NCI-H2029 treated with DMSO at 0.1 percent for 48 hours (cell line): ENCODE measurements around the gene MVB12B.
"Not testable (repeated sequence)": the region's sequence is repeated elsewhere in the genome, so short reads cannot be mapped to it uniquely, and the experiment has no call there.

Source experiments
- DNase-seq: peaks from one replicate; lab custom pipeline; 2025; lab: John Stamatoyannopoulos, UW

The MVB12B gene

GRCh38 chr9:126540398-126540797 lies 213.8 kb downstream of the MVB12B start:
- not testable (repeated sequence) for DNase-seq

GRCh38 chr9:126543490-126543889 lies 216.9 kb downstream of the MVB12B start:
- no peak for DNase-seq

GRCh38 chr9:126545106-126545505 lies 218.5 kb downstream of the MVB12B start:
- DNase-seq = no peak

GRCh38 chr9:126546036-126546435 lies 219.4 kb downstream of the MVB12B start:
- DNase-seq = no peak

GRCh38 chr9:126548312-126548711 lies 221.7 kb downstream of the MVB12B start:
- DNase-seq = no peak

GRCh38 chr9:126549246-126550006 lies 222.8 kb downstream of the MVB12B start:
- no peak for DNase-seq

- DNase-seq = no peak
Measured at GRCh38 chr9:126550891-126551351, 224.3 kb downstream of the MVB12B start.

GRCh38 chr9:126551812-126552211 lies 225.2 kb downstream of the MVB12B start:
- no peak for DNase-seq

- no peak for DNase-seq
Measured at GRCh38 chr9:126554292-126554691, 227.7 kb downstream of the MVB12B start.

GRCh38 chr9:126555421-126555820 lies 228.8 kb downstream of the MVB12B start:
- not testable (repeated sequence) for DNase-seq
